ENCODE measurements around the gene TBX21. TPM values are rescaled to one million over a fixed set of nuclear protein-coding genes. Genes with fewer than 3 reads are reported as not detected.

The TBX21 gene
- total and polyA plus RNA-seq, 8 donors = 0.25 to 2.8 (median 0.46) TPM; not detected in 1

DNA sequence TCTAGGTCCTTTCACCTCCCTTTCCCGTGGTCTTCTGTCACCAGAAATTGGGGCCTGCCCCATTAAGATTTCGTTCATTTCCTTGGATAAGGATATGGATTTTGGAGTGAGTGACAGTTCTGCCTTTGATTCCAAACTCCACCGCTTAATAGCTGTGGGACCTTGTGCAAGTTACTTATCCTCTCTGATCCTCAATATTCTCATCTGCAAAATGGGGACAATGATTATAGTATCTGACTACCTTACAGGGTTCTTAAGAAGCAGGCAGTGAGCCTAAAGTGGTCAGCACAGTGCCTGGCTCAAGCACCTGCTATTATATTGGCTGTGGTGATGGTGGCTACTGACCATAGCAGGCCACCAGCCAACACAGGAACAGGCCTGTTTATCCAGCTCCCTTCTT is 23.4 kb upstream of the TBX21 start:
- Histone ChIP-seq H3K36me3 (peaks cover 0 to 35% of the 10 kb centered on the region in 2 donors), H3K4me1 (peaks cover 0 to 27% of the 10 kb centered on the region in 2 donors), H3K9me3 (no peaks in the 10 kb centered on the region), H3K4me3 (no peak overlapping the region), H3K27ac (no peak overlapping the region), H3K27me3 (peaks cover 0 to 27% of the 10 kb centered on the region in 2 donors)
- DNase-seq (no peak), ATAC-seq (no peak)
- TF ChIP-seq, protein P1, sequence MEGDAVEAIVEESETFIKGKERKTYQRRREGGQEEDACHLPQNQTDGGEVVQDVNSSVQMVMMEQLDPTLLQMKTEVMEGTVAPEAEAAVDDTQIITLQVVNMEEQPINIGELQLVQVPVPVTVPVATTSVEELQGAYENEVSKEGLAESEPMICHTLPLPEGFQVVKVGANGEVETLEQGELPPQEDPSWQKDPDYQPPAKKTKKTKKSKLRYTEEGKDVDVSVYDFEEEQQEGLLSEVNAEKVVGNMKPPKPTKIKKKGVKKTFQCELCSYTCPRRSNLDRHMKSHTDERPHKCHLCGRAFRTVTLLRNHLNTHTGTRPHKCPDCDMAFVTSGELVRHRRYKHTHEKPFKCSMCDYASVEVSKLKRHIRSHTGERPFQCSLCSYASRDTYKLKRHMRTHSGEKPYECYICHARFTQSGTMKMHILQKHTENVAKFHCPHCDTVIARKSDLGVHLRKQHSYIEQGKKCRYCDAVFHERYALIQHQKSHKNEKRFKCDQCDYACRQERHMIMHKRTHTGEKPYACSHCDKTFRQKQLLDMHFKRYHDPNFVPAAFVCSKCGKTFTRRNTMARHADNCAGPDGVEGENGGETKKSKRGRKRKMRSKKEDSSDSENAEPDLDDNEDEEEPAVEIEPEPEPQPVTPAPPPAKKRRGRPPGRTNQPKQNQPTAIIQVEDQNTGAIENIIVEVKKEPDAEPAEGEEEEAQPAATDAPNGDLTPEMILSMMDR (IDR thresholded peaks at IDR 0.05) = no peak
- intact Hi-C loops (cut with DNase I) = no loop called here

- no peaks in the 10 kb centered on the region for H3K9me3 ChIP-seq
- intact Hi-C loops (cut with DNase I) = no loop called here
- H3K4me1 ChIP-seq = peaks cover 0 to 9% of the 10 kb centered on the region in 2 donors
- TF ChIP-seq, protein P1 (IDR thresholded peaks at IDR 0.05) = no peak
- H3K36me3 ChIP-seq = peaks cover 0 to 35% of the 10 kb centered on the region in 2 donors
- H3K27me3 ChIP-seq = peaks cover 0 to 33% of the 10 kb centered on the region in 2 donors
- DNase-seq = no peak
- H3K27ac ChIP-seq = no peak overlapping the region
- no peak overlapping the region for H3K4me3 ChIP-seq
- ATAC-seq = no peak
Observed at GRCh38 chr17:47711366-47712099, 21.5 kb upstream of the TBX21 start.

- intact Hi-C loops (cut with DNase I) = no loop called here
- ATAC-seq (no peak), DNase-seq (no peak)
- Histone ChIP-seq H3K27ac (no peak overlapping the region), H3K9me3 (no peaks in the 10 kb centered on the region), H3K27me3 (peaks cover 0 to 38% of the 10 kb centered on the region in 2 donors), H3K4me1 (peaks cover 0 to 1% of the 10 kb centered on the region in 2 donors), H3K4me3 (no peak overlapping the region), H3K36me3 (peaks cover 0 to 35% of the 10 kb centered on the region in 2 donors)
- TF ChIP-seq, protein P1 (IDR thresholded peaks at IDR 0.05) = no peak
Observed at GRCh38 chr17:47712330-47713023, 20.6 kb upstream of the TBX21 start.

DNA sequence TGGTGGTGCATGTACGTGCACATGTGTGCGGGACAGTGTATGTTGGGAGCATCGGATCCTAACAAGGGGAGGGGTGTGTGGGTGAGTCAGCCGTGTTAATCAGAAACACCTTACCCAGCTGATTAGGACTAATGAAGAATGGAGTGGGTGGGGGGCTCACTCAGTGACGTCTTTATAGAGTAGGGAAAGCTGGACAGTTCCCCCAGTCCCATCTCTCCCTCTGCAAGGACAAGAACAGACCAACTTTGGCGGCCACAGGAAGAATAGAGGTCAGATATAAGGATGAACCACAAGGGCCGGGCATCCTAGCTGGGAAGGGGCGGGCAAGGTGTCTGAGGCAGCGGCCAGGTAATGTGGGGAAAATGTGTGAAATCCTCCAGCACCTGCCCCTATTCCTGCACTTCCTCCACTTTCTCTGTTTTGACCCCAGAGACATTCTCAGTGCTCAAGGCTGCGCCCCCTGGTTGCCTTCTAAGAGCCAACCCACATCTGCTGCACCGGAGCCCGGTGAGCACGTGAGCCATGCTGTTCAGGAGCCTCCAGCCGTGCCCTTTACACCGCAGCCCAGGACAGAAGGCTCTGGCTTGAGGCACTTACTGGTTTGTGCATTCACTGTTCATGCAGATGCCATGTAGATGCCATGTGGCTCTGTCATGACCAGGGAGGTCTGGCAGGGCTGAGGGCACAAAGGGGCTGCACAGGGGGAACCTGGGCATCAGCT is 18.9 kb upstream of the TBX21 start:
- Histone ChIP-seq H3K4me1 (peaks cover 0 to 13% of the 10 kb centered on the region in 2 donors), H3K36me3 (peaks cover 0 to 26% of the 10 kb centered on the region in 2 donors), H3K4me3 (no peak overlapping the region), H3K9me3 (no peaks in the 10 kb centered on the region), H3K27me3 (peaks cover 0 to 54% of the 10 kb centered on the region in 2 donors), H3K27ac (no peak overlapping the region)
- DNase-seq (no peak), ATAC-seq (no peak)
- intact Hi-C loops (cut with DNase I) = no loop called here
- TF ChIP-seq, protein P1 (IDR thresholded peaks at IDR 0.05) = no peak

Measured in left lung (tissue), 10 donors.